ENCODE measurements around the gene ZP1. TPM values are rescaled to one million over a fixed set of nuclear protein-coding genes. Genes with fewer than 3 reads are reported as not detected.

ZP1 gene
- total RNA-seq, 4 donors from 2014 or later = 0.94 to 5.5 TPM; not detected in 2

- Histone ChIP-seq H3K4me1 (no peaks in the 10 kb centered on the region), H3K4me3 (no peak within 1 kb of the TSS), H3K9me3 (no peaks in the 10 kb centered on the region), H3K27me3 (no peaks in the 10 kb centered on the region), H3K36me3 (peaks cover 17% of the 10 kb centered on the region), H3K27ac (no peak within 1 kb of the TSS)
- WGBS = 61% methylated on average over 14 of the region's 14 CpGs
- TF ChIP-seq POLR2A (IDR thresholded peaks at IDR 0.05) (no peak), CTCF (IDR thresholded peaks at IDR 0.05) (no peak), POLR2AphosphoS5 (IDR thresholded peaks at IDR 0.05) (no peak), EP300 (IDR thresholded peaks at IDR 0.05) (no peak)
- no peak for DNase-seq (ENCODE audit: low spot score in 2 of 2)
Observed at GRCh38 chr11:60855726-60856633, 11.4 kb upstream of the ZP1 start, which contains the start of gene PTGDR2. Gene PTGDR2, minus strand, starts transcription at chr11:60855950. Its CDS starts 2,228 bp downstream, at chr11:60853722.

GRCh38 chr11:60857378-60858232 lies 9.7 kb upstream of the ZP1 start:
- no peak overlapping the region for H3K4me3 ChIP-seq
- H3K27me3 ChIP-seq = no peaks in the 10 kb centered on the region
- TF ChIP-seq CTCF (IDR thresholded peaks at IDR 0.05) = no peak
- no peak for TF ChIP-seq POLR2A (IDR thresholded peaks at IDR 0.05)
- no peak for TF ChIP-seq POLR2AphosphoS5 (IDR thresholded peaks at IDR 0.05)
- no peak for TF ChIP-seq EP300 (IDR thresholded peaks at IDR 0.05)
- WGBS = 90% methylated on average over 5 of the region's 5 CpGs
- no peak for DNase-seq (ENCODE audit: low spot score in 2 of 2)
- H3K9me3 ChIP-seq = no peaks in the 10 kb centered on the region
- peaks cover 7% of the 10 kb centered on the region for H3K36me3 ChIP-seq
- H3K4me1 ChIP-seq = no peaks in the 10 kb centered on the region
- no peak overlapping the region for H3K27ac ChIP-seq

- H3K27me3 ChIP-seq = no peaks in the 10 kb centered on the region
- H3K36me3 ChIP-seq = peaks cover under 1% of the 10 kb centered on the region
- no peaks in the 10 kb centered on the region for H3K4me1 ChIP-seq
- H3K9me3 ChIP-seq = no peaks in the 10 kb centered on the region
- DNase-seq (ENCODE audit: low spot score in 2 of 2) = no peak
- TF ChIP-seq CTCF (IDR thresholded peaks at IDR 0.05) = no peak
- TF ChIP-seq POLR2AphosphoS5 (IDR thresholded peaks at IDR 0.05) = no peak
- TF ChIP-seq POLR2A (IDR thresholded peaks at IDR 0.05) = no peak
- TF ChIP-seq EP300 (IDR thresholded peaks at IDR 0.05) = no peak
- H3K27ac ChIP-seq = no peak overlapping the region
- no peak overlapping the region for H3K4me3 ChIP-seq
- 83% methylated on average over 5 of the region's 8 CpGs for WGBS
Observed at GRCh38 chr11:60858236-60858635, 9.1 kb upstream of the ZP1 start.

GRCh38 chr11:60858731-60859464 lies 8.4 kb upstream of the ZP1 start:
- Histone ChIP-seq H3K9me3 (no peaks in the 10 kb centered on the region), H3K27me3 (no peaks in the 10 kb centered on the region), H3K4me3 (no peak overlapping the region), H3K36me3 (no peaks in the 10 kb centered on the region), H3K27ac (no peak overlapping the region), H3K4me1 (no peaks in the 10 kb centered on the region)
- peak in 1 of 2 donors; percentile 59 for DNase-seq (ENCODE audit: low spot score in 2 of 2)
- WGBS = 79% methylated on average over 4 of the region's 4 CpGs
- no peak for TF ChIP-seq POLR2AphosphoS5 (IDR thresholded peaks at IDR 0.05)
- no peak for TF ChIP-seq POLR2A (IDR thresholded peaks at IDR 0.05)
- no peak for TF ChIP-seq CTCF (IDR thresholded peaks at IDR 0.05)
